GM13976 (cell line): Measurements from ENCODE around the gene GLCE.

Experiments
- DNase-seq: peaks from one replicate; pipeline ENCODE4 v3.0.0; 2012; ENCODE audit warnings: low spot score
- CTCF ChIP-seq: IDR thresholded peaks from 2 replicates; pipeline ENCODE4 v1.5.1; 2012; ENCODE audit warnings: borderline replicate concordance, mild to moderate bottlenecking; ENCODE audit not compliant: insufficient read depth; ENCODE audit errors: extremely low read depth, missing control alignments, control extremely low read depth
- in situ Hi-C: fragments of 300-500 bp; cut with MboI; formaldehyde crosslinking; loops from one replicate; pipeline ENCODE4 v1.12.0; 2022; ENCODE audit warnings: low sequenced_read_pairs, mixed read lengths, inconsistent platforms; ENCODE audit not compliant: unreplicated experiment

Gene GLCE

GRCh38 chr15:69154684-69155083 lies 5.8 kb upstream of the GLCE start:
- in situ Hi-C loops = no loop called here
- TF ChIP-seq CTCF = no peak
- no peak for DNase-seq

- in situ Hi-C loops = no loop called here
- DNase-seq = no peak
- TF ChIP-seq CTCF = no peak
Measured at GRCh38 chr15:69156736-69157381, 3.6 kb upstream of the GLCE start.

- DNase-seq = no peak
- no peak for TF ChIP-seq CTCF
- in situ Hi-C loops = no loop called here
Measured at GRCh38 chr15:69158201-69158842, 2.1 kb upstream of the GLCE start.

- in situ Hi-C loops = no loop called here
- no peak for DNase-seq
Measured at GRCh38 chr15:69158843-69159240, 1.6 kb upstream of the GLCE start.

GRCh38 chr15:69159805-69160140 lies 662 bp upstream of the GLCE start:
- no peak for DNase-seq
- TF ChIP-seq CTCF = no peak
- in situ Hi-C loops = no loop called here

More at GRCh38 chr15:69158843-69159240, 1.6 kb upstream of the GLCE start:
- TF ChIP-seq CTCF = no peak

- DNase-seq = peak; percentile 50
- TF ChIP-seq CTCF = no peak
- in situ Hi-C loops = no loop called here
Measured at GRCh38 chr15:69161079-69161877, 843 bp downstream of the GLCE start.
